Heart left ventricle (tissue), 13 donors: ENCODE results near the gene EMC8.

ENCODE experiments used
- CTCF ChIP-seq, 12 donors: fragments of 200-600 bp; sonication (generic) in 4 of 12; IDR thresholded peaks; one replicate each; pipeline versions ENCODE4 v1.5.0 to v1.8.0; 2018 to 2022; ENCODE audit warnings: antibody characterized with exemption in 12 of 12, mild to moderate bottlenecking in 5 of 12
- POLR2A ChIP-seq, 2 donors: fragments of 450-650 bp; IDR thresholded peaks; one replicate each; pipeline ENCODE4 v1.6.1; 2017; ENCODE audit warnings: antibody characterized with exemption in 2 of 2, mild to moderate bottlenecking in 2 of 2, moderate library complexity in 2 of 2
- donor health status: ischemic (EF 13 %, LVEDD 7.1; RV severe dilation, severe dysfunction).
- donor health status: DM: no; HTN: yes; CAD: no.
- donor health status: DM: no; HTN: no; CAD: no.
- donor health status: ischemic (EF 25% LVEDD 6.9; RV normal size, moderate dysfunction).
- donor health status: ischemic (EF 25% LVEDD 5.7; RV mildly dilated, moderate dysfunction).
- donor health status: ischemic (EF 35%, LVEDD 5.7; RV mildly dilated, moderate dysfunction).
- donor health status: nonischemic (EF 11% LVEDD 7.7; RV severe dilation, severe dysfunction).
- donor health status: DM: yes; HTN: yes; CAD: no.
- donor health status: PGD.
- donor health status: ischemic (EF 29% LVEDD 5.4; RV normal size, mild dysfunction).
- donor health status: nonischemic (EF 23%, LVEDD 6.1; RV moderate dilation, normal function).

GRCh38 chr16:85768199-85768598, 31.1 kb downstream of the EMC8 start:
- TF ChIP-seq POLR2A (IDR thresholded peaks at IDR 0.05) (no peak), CTCF (IDR thresholded peaks at IDR 0.05) (no peak)
